Measurements from ENCODE around the gene MRPS5. TPM values are rescaled to one million over a fixed set of nuclear protein-coding genes. Genes with fewer than 3 reads are reported as not detected.
"Not testable (repeated sequence)": the region's sequence is repeated elsewhere in the genome, so short reads cannot be mapped to it uniquely, and the experiment has no call there.

Gene MRPS5
- total RNA-seq, 3 donors from 2014 or later, result 37.4 to 54.4 (median 43.8) TPM

DNA sequence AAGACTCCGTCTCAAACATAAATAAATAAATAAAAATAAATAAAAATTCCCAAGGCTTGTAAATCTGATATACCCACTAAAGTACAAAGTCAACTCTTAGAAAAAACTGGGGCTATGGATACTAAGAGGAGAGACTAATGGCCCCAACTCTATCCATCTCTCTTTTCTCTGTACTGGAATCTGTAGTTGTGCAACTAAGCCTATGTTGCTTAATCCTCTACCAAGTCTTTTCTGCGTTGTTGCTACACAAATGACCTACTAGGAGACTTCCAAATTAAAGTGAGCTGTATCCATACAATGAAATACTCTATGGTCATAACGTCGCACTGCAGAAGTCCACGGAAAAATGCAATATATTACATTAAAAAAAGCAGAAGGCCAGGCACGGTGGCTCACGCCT lies 8.1 kb downstream of the MRPS5 start:
- no peaks in the 10 kb centered on the region for H3K9me3 ChIP-seq
- H3K4me3 ChIP-seq, result no peak overlapping the region
- no peak for TF ChIP-seq POLR2AphosphoS5 (IDR thresholded peaks at IDR 0.05)
- no peaks in the 10 kb centered on the region for H3K36me3 ChIP-seq
- no peaks in the 10 kb centered on the region for H3K27me3 ChIP-seq
- H3K27ac ChIP-seq, result no peak overlapping the region
- H3K4me1 ChIP-seq, result no peaks in the 10 kb centered on the region
- no peak for DNase-seq (ENCODE audit: low spot score in 2 of 2)
- intact Hi-C loops (cut with DNase I; ENCODE audit: low total_unique reads), result no loop called here

DNA sequence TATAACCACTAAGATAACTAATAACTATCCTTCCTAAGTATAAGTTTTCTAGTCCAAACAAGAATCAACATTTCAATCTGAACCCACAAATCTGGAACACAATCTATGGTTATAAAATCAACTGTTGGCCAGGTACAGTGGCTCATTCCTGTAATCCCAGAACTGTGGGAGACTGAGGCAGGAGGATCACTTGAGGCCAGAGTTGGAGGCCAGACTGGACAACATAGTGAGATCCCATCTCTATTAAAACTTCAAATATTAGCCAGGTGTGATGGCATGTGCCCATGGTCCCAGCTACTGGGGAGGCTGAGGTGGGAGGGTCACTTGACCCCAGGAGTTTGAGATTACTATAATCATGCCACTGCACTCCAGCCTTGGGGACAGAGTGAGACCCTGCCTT lies 11.2 kb downstream of the MRPS5 start:
- Histone ChIP-seq H3K36me3 (peaks cover 14% of the 10 kb centered on the region), H3K4me3 (no peak overlapping the region), H3K27ac (no peak overlapping the region), H3K9me3 (no peaks in the 10 kb centered on the region), H3K4me1 (no peaks in the 10 kb centered on the region), H3K27me3 (no peaks in the 10 kb centered on the region)
- intact Hi-C loops (cut with DNase I; ENCODE audit: low total_unique reads), result no loop called here
- no peak for TF ChIP-seq POLR2A (IDR thresholded peaks at IDR 0.05)
- TF ChIP-seq, protein P1, sequence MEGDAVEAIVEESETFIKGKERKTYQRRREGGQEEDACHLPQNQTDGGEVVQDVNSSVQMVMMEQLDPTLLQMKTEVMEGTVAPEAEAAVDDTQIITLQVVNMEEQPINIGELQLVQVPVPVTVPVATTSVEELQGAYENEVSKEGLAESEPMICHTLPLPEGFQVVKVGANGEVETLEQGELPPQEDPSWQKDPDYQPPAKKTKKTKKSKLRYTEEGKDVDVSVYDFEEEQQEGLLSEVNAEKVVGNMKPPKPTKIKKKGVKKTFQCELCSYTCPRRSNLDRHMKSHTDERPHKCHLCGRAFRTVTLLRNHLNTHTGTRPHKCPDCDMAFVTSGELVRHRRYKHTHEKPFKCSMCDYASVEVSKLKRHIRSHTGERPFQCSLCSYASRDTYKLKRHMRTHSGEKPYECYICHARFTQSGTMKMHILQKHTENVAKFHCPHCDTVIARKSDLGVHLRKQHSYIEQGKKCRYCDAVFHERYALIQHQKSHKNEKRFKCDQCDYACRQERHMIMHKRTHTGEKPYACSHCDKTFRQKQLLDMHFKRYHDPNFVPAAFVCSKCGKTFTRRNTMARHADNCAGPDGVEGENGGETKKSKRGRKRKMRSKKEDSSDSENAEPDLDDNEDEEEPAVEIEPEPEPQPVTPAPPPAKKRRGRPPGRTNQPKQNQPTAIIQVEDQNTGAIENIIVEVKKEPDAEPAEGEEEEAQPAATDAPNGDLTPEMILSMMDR (IDR thresholded peaks at IDR 0.05), result no peak
- TF ChIP-seq POLR2AphosphoS5 (IDR thresholded peaks at IDR 0.05), result no peak
- no peak for DNase-seq (ENCODE audit: low spot score in 2 of 2)

DNA sequence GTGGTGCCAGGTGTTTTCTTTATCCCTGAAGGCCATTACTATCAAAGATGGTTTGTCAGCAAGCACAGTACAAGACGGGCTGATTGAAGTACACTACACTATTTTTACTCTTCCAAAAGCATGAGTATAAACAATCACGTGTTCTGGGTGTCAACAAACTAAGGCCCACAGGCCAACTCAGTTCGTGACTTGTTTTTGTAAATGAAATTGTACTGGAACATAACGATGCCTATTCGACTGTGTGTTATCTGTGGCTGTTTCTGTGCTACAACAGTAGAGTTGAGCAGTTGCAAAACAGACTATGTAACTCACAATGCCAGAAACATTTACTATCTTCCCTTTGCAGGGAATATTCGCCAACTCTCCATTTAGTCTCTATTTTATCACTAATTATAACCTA lies 12.3 kb downstream of the MRPS5 start:
- intact Hi-C loops (cut with DNase I; ENCODE audit: low total_unique reads), result no loop called here
- no peaks in the 10 kb centered on the region for H3K4me1 ChIP-seq
- no peaks in the 10 kb centered on the region for H3K9me3 ChIP-seq
- DNase-seq (ENCODE audit: low spot score in 2 of 2), result no peak
- TF ChIP-seq, protein P1 (IDR thresholded peaks at IDR 0.05), result no peak
- no peak for TF ChIP-seq POLR2AphosphoS5 (IDR thresholded peaks at IDR 0.05)
- TF ChIP-seq POLR2A (IDR thresholded peaks at IDR 0.05), result no peak
- no peak overlapping the region for H3K4me3 ChIP-seq
- no peaks in the 10 kb centered on the region for H3K27me3 ChIP-seq
- H3K27ac ChIP-seq, result no peak overlapping the region
- peaks cover 14% of the 10 kb centered on the region for H3K36me3 ChIP-seq

DNA sequence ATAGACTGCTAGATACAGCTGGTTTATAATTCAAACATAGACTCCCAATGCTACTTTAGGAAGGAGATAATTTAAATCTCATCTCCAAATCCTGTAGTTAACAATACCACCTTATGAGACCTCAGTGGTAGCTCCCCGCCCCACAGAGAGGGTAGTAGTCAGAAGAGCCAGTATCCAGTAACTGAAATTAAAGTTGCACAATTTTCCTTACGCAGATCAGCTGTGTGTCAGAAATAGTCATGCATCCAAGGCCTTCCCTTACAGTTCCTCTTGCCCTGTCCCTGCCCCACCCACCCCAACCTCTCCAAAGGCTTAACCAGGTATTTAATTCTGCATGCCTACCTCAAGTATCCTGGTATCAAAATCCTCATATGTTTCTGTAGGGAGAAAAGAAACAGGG lies 15.5 kb downstream of the MRPS5 start:
- Histone ChIP-seq H3K27ac (no peak overlapping the region), H3K4me1 (no peaks in the 10 kb centered on the region), H3K36me3 (peaks cover 14% of the 10 kb centered on the region), H3K27me3 (no peaks in the 10 kb centered on the region), H3K4me3 (no peak overlapping the region), H3K9me3 (no peaks in the 10 kb centered on the region)
- no peak for DNase-seq (ENCODE audit: low spot score in 2 of 2)
- no peak for TF ChIP-seq POLR2AphosphoS5 (IDR thresholded peaks at IDR 0.05)
- no peak for TF ChIP-seq POLR2A (IDR thresholded peaks at IDR 0.05)
- TF ChIP-seq, protein P1 (IDR thresholded peaks at IDR 0.05), result no peak
- intact Hi-C loops (cut with DNase I; ENCODE audit: low total_unique reads), result no loop called here

DNA sequence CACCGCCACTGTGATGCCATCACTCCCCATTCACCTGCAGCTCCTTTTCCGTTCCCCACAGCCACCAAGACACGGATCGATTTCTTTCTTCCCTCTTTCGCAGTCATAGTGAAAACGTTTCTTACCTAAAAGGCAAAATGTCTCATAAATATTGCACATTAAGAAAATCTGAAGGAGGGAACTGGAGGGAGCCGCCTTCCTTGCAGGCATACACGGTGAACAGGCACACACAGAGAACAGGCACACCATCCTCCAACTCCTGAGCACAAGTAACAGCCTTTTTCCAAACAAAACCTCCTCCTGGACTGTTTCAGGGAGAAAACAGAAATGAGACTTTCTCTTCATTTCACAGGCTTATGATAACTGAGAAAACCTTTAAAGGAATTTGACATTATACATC lies 17.0 kb downstream of the MRPS5 start:
- Histone ChIP-seq H3K36me3 (peaks cover 14% of the 10 kb centered on the region), H3K9me3 (no peaks in the 10 kb centered on the region), H3K4me1 (no peaks in the 10 kb centered on the region), H3K27ac (no peak overlapping the region), H3K4me3 (no peak overlapping the region), H3K27me3 (no peaks in the 10 kb centered on the region)
- intact Hi-C loops (cut with DNase I; ENCODE audit: low total_unique reads), result no loop called here
- TF ChIP-seq, protein P1 (IDR thresholded peaks at IDR 0.05), result no peak
- TF ChIP-seq POLR2AphosphoS5 (IDR thresholded peaks at IDR 0.05), result no peak
- TF ChIP-seq POLR2A (IDR thresholded peaks at IDR 0.05), result no peak
- no peak for DNase-seq (ENCODE audit: low spot score in 2 of 2)

DNA sequence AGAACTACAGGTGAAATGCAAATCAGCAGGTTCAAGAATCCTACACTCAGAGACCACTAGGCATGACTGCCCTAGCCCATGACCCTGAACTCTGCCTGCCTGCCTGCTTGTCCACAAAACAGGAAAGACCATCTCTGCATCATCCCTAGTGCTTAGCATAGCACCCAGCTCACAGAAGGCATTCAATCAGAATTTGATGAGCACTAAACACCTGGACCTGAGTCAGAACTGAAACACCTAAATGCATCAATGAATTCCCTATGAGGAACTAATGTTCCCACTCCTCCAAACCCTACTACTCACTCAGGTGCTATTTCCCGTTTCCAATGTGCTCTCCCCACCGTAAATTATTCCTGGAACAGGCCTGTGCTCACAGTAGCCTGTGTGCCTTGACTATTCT lies 21.7 kb downstream of the MRPS5 start:
- no peak overlapping the region for H3K27ac ChIP-seq
- no peaks in the 10 kb centered on the region for H3K36me3 ChIP-seq
- no peaks in the 10 kb centered on the region for H3K4me1 ChIP-seq
- TF ChIP-seq, protein P1 (IDR thresholded peaks at IDR 0.05), result no peak
- no peak for TF ChIP-seq POLR2A (IDR thresholded peaks at IDR 0.05)
- no peak for TF ChIP-seq POLR2AphosphoS5 (IDR thresholded peaks at IDR 0.05)
- no peaks in the 10 kb centered on the region for H3K27me3 ChIP-seq
- intact Hi-C loops (cut with DNase I; ENCODE audit: low total_unique reads), result no loop called here
- H3K4me3 ChIP-seq, result no peak overlapping the region
- no peak for DNase-seq (ENCODE audit: low spot score in 2 of 2)
- H3K9me3 ChIP-seq, result peaks cover 0 to 7% of the 10 kb centered on the region in 2 donors

DNA sequence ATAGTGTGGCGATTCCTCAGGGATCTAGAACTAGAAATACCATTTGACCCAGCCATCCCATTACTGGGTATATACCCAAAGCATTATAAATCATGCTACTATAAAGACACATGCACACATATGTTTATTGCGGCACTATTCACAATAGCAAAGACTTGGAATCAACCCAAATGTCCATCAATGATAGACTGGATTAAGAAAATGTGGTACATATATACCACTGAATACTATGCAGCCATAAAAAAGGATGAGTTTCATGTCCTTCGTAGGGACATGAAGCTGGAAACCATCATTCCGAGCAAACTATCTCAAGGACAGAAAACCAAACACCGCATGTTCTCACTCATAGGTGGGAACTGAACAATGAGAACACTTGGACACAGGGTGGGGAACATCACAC lies 23.3 kb downstream of the MRPS5 start:
- H3K27me3 ChIP-seq; H3K9me3 ChIP-seq; intact Hi-C loops (cut with DNase I; ENCODE audit: low total_unique reads); DNase-seq (ENCODE audit: low spot score in 2 of 2); H3K27ac ChIP-seq; H3K4me1 ChIP-seq; H3K4me3 ChIP-seq; H3K36me3 ChIP-seq: not testable (repeated sequence)

Data from breast epithelium (tissue), 4 donors.